ENCODE measurements around the gene TCTN2.

Gene TCTN2

GRCh38 chr12:123744836-123745235 is 73.9 kb downstream of the TCTN2 start:
- no peak for DNase-seq

GRCh38 chr12:123747309-123747708 is 76.4 kb downstream of the TCTN2 start:
- no peak for DNase-seq

GRCh38 chr12:123748161-123748560 is 77.2 kb downstream of the TCTN2 start:
- no peak for DNase-seq

GRCh38 chr12:123748661-123749060 is 77.7 kb downstream of the TCTN2 start:
- no peak for DNase-seq

GRCh38 chr12:123749355-123749754 is 78.4 kb downstream of the TCTN2 start:
- DNase-seq: no peak

- DNase-seq: no peak
Observed at GRCh38 chr12:123750159-123750656, 79.3 kb downstream of the TCTN2 start.

- DNase-seq: no peak
Observed at GRCh38 chr12:123752046-123752445, 81.1 kb downstream of the TCTN2 start.

- no peak for DNase-seq
Observed at GRCh38 chr12:123754041-123754772, 83.3 kb downstream of the TCTN2 start.

GRCh38 chr12:123757561-123757960 is 86.6 kb downstream of the TCTN2 start:
- no peak for DNase-seq

Data from CD4-positive, alpha-beta T cell treated with Interleukin-10 for 1 hour (primary cell).